SK-N-SH (cell line): Measurements from ENCODE around the gene MTCL1. TPM values are rescaled to one million over a fixed set of nuclear protein-coding genes. Genes with fewer than 3 reads are reported as not detected.

Source experiments
- CTCF ChIA-PET: fragments of 300-600, 350-600 bp; formaldehyde crosslinking; extraction: SDS; loops from one replicate; lab custom pipeline; 2021; lab: Yijun Ruan, JAX
- POLR2A ChIA-PET: fragments of 350-600 bp; sonication (Branson Sonifier 250); formaldehyde crosslinking; extraction: SDS; loops from one replicate; lab custom pipeline; 2020; ENCODE audit warnings: antibody characterized with exemption, inconsistent platforms; lab: Yijun Ruan, JAX
- DNase-seq: peaks from one replicate; pipeline ENCODE4 v3.0.0; 2012
- H2AFZ ChIP-seq: fragments of 200-600 bp; sonication (generic); 2 replicates; pipeline ENCODE4 v1.8.1; 2016; ENCODE audit warnings: antibody characterized with exemption, mild to moderate bottlenecking, low read depth
- H3F3A ChIP-seq: fragments of 200-600 bp; sonication (generic); replicated peaks from 2 replicates; pipeline ENCODE3; 2016; ENCODE audit warnings: antibody characterized with exemption, mild to moderate bottlenecking; ENCODE audit not compliant: insufficient read depth
- H3K27ac ChIP-seq, 2 experiments: fragments of 200-500 bp in 1 of 2; fragments of 200-600 bp in 1 of 2; sonication (Bioruptor generic) in 1 of 2; sonication (generic), shearing (Covaris generic) in 1 of 2; 2 replicates each; pipeline versions ENCODE4 v1.5.1 to v1.6.1; 2014 to 2016; ENCODE audit warnings: low read depth in 2 of 2, inconsistent platforms in 1 of 2, low read length in 1 of 2, mild to moderate bottlenecking in 1 of 2, mixed read lengths in 1 of 2
- H3K27me3 ChIP-seq: fragments of 200-600 bp; sonication (generic), shearing (Covaris generic); 2 replicates; pipeline ENCODE4 v1.6.1; 2016; ENCODE audit warnings: mixed run types; ENCODE audit not compliant: insufficient read depth
- H3K36me3 ChIP-seq, 2 experiments: fragments of 200-500 bp in 1 of 2; fragments of 200-600 bp in 1 of 2; sonication (Bioruptor generic) in 1 of 2; sonication (generic) in 1 of 2; replicated peaks in 1 of 2; 2 replicates each; pipeline versions ENCODE3 to v1.5.1; 2014 to 2016; ENCODE audit warnings: low read length in 1 of 2, mild to moderate bottlenecking in 1 of 2; ENCODE audit not compliant: insufficient read depth in 2 of 2, control insufficient read depth in 1 of 2
- H3K4me1 ChIP-seq, 2 experiments: fragments of 200-500 bp in 1 of 2; fragments of 200-600 bp in 1 of 2; sonication (Bioruptor generic) in 1 of 2; sonication (generic), shearing (Covaris generic) in 1 of 2; 2 replicates each; pipeline versions ENCODE4 v1.5.1 to v1.6.1; 2014 to 2016; ENCODE audit warnings: low read depth in 1 of 2, low read length in 1 of 2, mixed run types in 1 of 2; ENCODE audit not compliant: insufficient read depth in 2 of 2, control insufficient read depth in 1 of 2
- H3K4me2 ChIP-seq: fragments of 200-600 bp; sonication (generic), shearing (Covaris generic); 2 replicates; pipeline ENCODE4 v1.6.1; 2017; ENCODE audit warnings: mixed run types
- H3K4me3 ChIP-seq, 2 experiments: fragments of 200-500 bp in 1 of 2; fragments of 200-600 bp in 1 of 2; sonication (Bioruptor generic) in 1 of 2; sonication (generic), shearing (Covaris generic) in 1 of 2; 2 replicates each; pipeline versions ENCODE4 v1.5.1 to v1.8.1; 2014 to 2016; ENCODE audit warnings: low read depth in 2 of 2, inconsistent platforms in 1 of 2, low read length in 1 of 2, mild to moderate bottlenecking in 1 of 2, mixed read lengths in 1 of 2, moderate library complexity in 1 of 2
- H3K79me2 ChIP-seq: fragments of 200-600 bp; sonication (generic); 2 replicates; pipeline ENCODE4 v1.8.1; 2017; ENCODE audit warnings: mild to moderate bottlenecking; ENCODE audit not compliant: insufficient read depth
- H3K9ac ChIP-seq: fragments of 200-600 bp; sonication (generic); 2 replicates; pipeline ENCODE4 v1.6.1; 2017; ENCODE audit warnings: mixed run types
- H3K9me2 ChIP-seq: fragments of 200-600 bp; sonication (generic); 2 replicates; pipeline ENCODE4 v1.6.1; 2017; ENCODE audit warnings: mixed run types
- H3K9me3 ChIP-seq: fragments of 200-600 bp; sonication (generic); 2 replicates; pipeline ENCODE4 v1.6.1; 2017; ENCODE audit warnings: mixed run types, mild to moderate bottlenecking, moderate library complexity
- H4K20me1 ChIP-seq: fragments of 200-600 bp; sonication (generic); 2 replicates; pipeline ENCODE4 v1.6.1; 2017; ENCODE audit warnings: mild to moderate bottlenecking, mixed run types; ENCODE audit not compliant: insufficient read depth
- CHD2 ChIP-seq: fragments of 150-350 bp; IDR thresholded peaks from 2 replicates; pipeline ENCODE4 v1.6.1; 2018; ENCODE audit warnings: low read length; ENCODE audit not compliant: partially characterized antibody
- ELF1 ChIP-seq: IDR thresholded peaks from 2 replicates; pipeline ENCODE4 v1.4.0; 2012
- EZH2phosphoT487 ChIP-seq: fragments of 200-600 bp; sonication (generic); IDR thresholded peaks from 2 replicates; pipeline ENCODE4 v1.6.1; 2017; ENCODE audit warnings: low read depth, mixed run types, mild to moderate bottlenecking, antibody characterized with exemption, moderate library complexity, borderline replicate concordance
- FOXM1 ChIP-seq: IDR thresholded peaks from 2 replicates; pipeline ENCODE4 v1.4.0; 2012; ENCODE audit warnings: low read depth, mild to moderate bottlenecking
- GATA2 ChIP-seq: sonication (generic); formaldehyde crosslinking; IDR thresholded peaks from 2 replicates; pipeline ENCODE4 v1.5.0; 2020; ENCODE audit warnings: mild to moderate bottlenecking, missing genetic modification reagents
- WGBS: methylation state at CpG from one replicate; pipeline ENCODE4 v1.1.6; 2017; ENCODE audit warnings: low lambda C conversion rate; 5-methylcytosine and 5-hydroxymethylcytosine counted together
- polyA plus RNA-seq, 3 experiments: library from polyadenylated mRNA; depleted of rRNA; stranded (reverse); fragments of >200 nt; gene quantifications; 2 replicates each; pipeline ENCODE4 v1.2.3, GENCODE V29; 2012
- TF ChIP-seq, protein P1 (sequence below): IDR thresholded peaks from 2 replicates; pipeline ENCODE4 v1.4.0; 2012; ENCODE audit warnings: low read depth, borderline replicate concordance
- TF ChIP-seq, protein P2 (sequence below): IDR thresholded peaks from 2 replicates; pipeline ENCODE4 v1.6.1; 2012; ENCODE audit warnings: mild to moderate bottlenecking, low read depth, low read length, moderate library complexity
- TF ChIP-seq, protein P3 (sequence below): fragments of 200-600 bp; sonication (generic); IDR thresholded peaks from 2 replicates; pipeline ENCODE4 v1.6.1; 2017; ENCODE audit warnings: antibody characterized with exemption, mild to moderate bottlenecking, moderate library complexity
- TF ChIP-seq, protein P4 (sequence below): IDR thresholded peaks from 2 replicates; pipeline ENCODE4 v1.4.0; 2012; ENCODE audit warnings: low read depth, borderline replicate concordance

MTCL1 gene
- polyA plus RNA-seq, 1 of the 3 experiments (the other 2 are of a cell fraction) = 33.5 TPM

DNA sequence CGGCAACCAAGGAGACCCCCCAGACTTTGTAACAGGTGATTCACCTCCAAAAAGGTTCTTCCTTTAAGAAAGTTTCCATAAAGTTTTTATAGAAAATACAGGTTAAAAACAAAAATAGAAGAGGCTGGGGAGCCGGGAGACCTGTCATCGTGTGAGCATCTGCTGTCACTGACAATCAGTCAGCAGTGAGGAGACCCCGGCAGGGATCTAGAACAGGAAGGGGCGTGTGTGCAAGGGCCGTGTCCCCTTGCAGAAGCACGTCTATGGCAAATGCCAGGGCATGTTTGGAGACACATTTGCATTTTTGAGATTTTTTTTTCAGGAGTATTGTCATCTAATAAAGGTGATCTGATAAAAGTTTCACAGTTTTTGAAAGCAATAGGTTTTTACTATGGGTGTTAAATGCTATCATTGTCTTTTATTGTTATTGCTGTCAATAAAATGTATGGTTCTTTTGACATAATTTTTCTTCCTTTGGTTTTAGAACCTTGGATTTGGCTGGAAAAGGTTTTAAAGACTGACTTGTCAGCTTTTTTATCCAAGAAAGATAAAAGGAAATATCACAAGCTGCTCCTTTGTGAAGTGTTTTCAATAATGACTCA lies 52.1 kb downstream of the MTCL1 start:
- Histone ChIP-seq H3K27ac (no peak overlapping the region), H3K4me3 (no peak overlapping the region), H3K79me2 (peaks cover 47% of the 10 kb centered on the region), H2AFZ (no peak overlapping the region), H3K4me1 (peaks cover 2 to 5% of the 10 kb centered on the region in 2 experiments; a peak in 3 of 4 replicates), H3K9me3 (no peaks in the 10 kb centered on the region), H3F3A (no peaks in the 10 kb centered on the region), H3K4me2 (no peak overlapping the region), H3K9ac (no peak overlapping the region), H3K9me2 (no peaks in the 10 kb centered on the region), H3K36me3 (peaks cover 21 to 31% of the 10 kb centered on the region in 2 experiments), H4K20me1 (no peaks in the 10 kb centered on the region), H3K27me3 (no peaks in the 10 kb centered on the region)
- WGBS = 92% methylated on average over 7 of the region's 7 CpGs
- DNase-seq = no peak
- ChIA-PET POLR2A (no interaction called here), CTCF (no interaction called here)
- TF ChIP-seq, protein P1, sequence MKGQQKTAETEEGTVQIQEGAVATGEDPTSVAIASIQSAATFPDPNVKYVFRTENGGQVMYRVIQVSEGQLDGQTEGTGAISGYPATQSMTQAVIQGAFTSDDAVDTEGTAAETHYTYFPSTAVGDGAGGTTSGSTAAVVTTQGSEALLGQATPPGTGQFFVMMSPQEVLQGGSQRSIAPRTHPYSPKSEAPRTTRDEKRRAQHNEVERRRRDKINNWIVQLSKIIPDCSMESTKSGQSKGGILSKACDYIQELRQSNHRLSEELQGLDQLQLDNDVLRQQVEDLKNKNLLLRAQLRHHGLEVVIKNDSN = no peak
- no peak for TF ChIP-seq GATA2 (CRISPR knock-in tag)
- TF ChIP-seq ELF1 = no peak
- TF ChIP-seq, protein P2, sequence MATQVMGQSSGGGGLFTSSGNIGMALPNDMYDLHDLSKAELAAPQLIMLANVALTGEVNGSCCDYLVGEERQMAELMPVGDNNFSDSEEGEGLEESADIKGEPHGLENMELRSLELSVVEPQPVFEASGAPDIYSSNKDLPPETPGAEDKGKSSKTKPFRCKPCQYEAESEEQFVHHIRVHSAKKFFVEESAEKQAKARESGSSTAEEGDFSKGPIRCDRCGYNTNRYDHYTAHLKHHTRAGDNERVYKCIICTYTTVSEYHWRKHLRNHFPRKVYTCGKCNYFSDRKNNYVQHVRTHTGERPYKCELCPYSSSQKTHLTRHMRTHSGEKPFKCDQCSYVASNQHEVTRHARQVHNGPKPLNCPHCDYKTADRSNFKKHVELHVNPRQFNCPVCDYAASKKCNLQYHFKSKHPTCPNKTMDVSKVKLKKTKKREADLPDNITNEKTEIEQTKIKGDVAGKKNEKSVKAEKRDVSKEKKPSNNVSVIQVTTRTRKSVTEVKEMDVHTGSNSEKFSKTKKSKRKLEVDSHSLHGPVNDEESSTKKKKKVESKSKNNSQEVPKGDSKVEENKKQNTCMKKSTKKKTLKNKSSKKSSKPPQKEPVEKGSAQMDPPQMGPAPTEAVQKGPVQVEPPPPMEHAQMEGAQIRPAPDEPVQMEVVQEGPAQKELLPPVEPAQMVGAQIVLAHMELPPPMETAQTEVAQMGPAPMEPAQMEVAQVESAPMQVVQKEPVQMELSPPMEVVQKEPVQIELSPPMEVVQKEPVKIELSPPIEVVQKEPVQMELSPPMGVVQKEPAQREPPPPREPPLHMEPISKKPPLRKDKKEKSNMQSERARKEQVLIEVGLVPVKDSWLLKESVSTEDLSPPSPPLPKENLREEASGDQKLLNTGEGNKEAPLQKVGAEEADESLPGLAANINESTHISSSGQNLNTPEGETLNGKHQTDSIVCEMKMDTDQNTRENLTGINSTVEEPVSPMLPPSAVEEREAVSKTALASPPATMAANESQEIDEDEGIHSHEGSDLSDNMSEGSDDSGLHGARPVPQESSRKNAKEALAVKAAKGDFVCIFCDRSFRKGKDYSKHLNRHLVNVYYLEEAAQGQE = no peak
- TF ChIP-seq EZH2phosphoT487 = no peak
- TF ChIP-seq FOXM1 = no peak
- TF ChIP-seq, protein P3, sequence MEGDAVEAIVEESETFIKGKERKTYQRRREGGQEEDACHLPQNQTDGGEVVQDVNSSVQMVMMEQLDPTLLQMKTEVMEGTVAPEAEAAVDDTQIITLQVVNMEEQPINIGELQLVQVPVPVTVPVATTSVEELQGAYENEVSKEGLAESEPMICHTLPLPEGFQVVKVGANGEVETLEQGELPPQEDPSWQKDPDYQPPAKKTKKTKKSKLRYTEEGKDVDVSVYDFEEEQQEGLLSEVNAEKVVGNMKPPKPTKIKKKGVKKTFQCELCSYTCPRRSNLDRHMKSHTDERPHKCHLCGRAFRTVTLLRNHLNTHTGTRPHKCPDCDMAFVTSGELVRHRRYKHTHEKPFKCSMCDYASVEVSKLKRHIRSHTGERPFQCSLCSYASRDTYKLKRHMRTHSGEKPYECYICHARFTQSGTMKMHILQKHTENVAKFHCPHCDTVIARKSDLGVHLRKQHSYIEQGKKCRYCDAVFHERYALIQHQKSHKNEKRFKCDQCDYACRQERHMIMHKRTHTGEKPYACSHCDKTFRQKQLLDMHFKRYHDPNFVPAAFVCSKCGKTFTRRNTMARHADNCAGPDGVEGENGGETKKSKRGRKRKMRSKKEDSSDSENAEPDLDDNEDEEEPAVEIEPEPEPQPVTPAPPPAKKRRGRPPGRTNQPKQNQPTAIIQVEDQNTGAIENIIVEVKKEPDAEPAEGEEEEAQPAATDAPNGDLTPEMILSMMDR = no peak
- no peak for TF ChIP-seq CHD2
- TF ChIP-seq, protein P4, sequence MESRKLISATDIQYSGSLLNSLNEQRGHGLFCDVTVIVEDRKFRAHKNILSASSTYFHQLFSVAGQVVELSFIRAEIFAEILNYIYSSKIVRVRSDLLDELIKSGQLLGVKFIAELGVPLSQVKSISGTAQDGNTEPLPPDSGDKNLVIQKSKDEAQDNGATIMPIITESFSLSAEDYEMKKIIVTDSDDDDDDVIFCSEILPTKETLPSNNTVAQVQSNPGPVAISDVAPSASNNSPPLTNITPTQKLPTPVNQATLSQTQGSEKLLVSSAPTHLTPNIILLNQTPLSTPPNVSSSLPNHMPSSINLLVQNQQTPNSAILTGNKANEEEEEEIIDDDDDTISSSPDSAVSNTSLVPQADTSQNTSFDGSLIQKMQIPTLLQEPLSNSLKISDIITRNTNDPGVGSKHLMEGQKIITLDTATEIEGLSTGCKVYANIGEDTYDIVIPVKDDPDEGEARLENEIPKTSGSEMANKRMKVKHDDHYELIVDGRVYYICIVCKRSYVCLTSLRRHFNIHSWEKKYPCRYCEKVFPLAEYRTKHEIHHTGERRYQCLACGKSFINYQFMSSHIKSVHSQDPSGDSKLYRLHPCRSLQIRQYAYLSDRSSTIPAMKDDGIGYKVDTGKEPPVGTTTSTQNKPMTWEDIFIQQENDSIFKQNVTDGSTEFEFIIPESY = no peak
